ENCODE measurements around the gene PLAAT4. TPM values are rescaled to one million over a fixed set of nuclear protein-coding genes. Genes with fewer than 3 reads are reported as not detected.

Gene PLAAT4
- total and polyA plus RNA-seq, 8 donors = 4.0 to 262 (median 88.0) TPM

DNA sequence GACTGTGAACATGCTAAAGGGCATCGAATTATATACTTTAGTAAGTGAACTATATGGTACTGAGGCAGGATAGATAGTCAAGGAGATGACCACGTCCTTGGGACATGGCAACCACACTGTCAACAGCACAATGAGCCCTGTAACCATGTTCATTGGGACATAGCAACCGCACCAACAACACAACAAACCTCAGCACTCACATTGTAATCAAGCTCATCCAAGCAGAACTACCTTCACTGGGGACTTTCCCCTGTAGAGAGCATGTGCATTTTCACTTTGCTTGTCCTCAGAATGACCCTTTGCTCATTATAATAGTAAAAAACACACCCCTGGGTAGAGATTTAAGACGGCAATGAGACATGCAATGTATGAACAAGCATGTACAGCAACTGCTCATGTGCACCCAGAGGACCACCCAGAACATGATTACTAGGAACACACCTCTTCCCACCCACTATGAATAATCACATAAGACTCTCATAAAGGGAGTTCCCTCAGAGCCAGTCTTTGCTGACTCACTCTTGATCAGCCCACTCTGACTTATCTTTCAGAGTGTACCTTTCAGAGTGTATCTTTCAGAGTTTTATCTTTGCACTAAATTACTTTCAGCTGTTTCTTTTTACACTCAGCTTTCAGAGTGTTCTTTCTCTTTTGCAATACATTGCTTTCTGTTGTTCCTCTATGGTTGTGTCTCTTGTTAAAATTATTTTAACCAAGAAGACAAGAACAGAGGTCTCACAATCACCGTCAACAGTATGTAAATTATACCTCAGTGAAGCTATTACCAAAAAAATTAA lies 30.6 kb downstream of the PLAAT4 start:
- Histone ChIP-seq H3K4me3 (no peak overlapping the region), H3K27ac (peak overlapping the region; percentile 76 to 92 (median 82)), H3K36me3 (no peaks in the 10 kb centered on the region), H3K27me3 (no peaks in the 10 kb centered on the region), H3K9me3 (no peaks in the 10 kb centered on the region), H3K4me1 (peaks cover 8 to 40% (median 27%) of the 10 kb centered on the region in 4 donors)
- peak in 1 of 2 donors; percentile 91 for DNase-seq
- intact Hi-C loops (cut with DNase I; ENCODE audit: low total_unique reads) = no loop called here
- 28 to 41% (median 36%) methylated on average over 5 of the region's 5 CpGs for WGBS, 5 donors
- TF ChIP-seq POLR2AphosphoS5 (IDR thresholded peaks at IDR 0.05) (peak in 2 of 3 donors; percentile 52 to 80), EP300 (IDR thresholded peaks at IDR 0.05) (no peak)

GRCh38 chr11:63569570-63569969 lies 33.0 kb downstream of the PLAAT4 start:
- no peaks in the 10 kb centered on the region for H3K9me3 ChIP-seq
- no peak for TF ChIP-seq EP300 (IDR thresholded peaks at IDR 0.05)
- no peak for TF ChIP-seq POLR2A (IDR thresholded peaks at IDR 0.05)
- TF ChIP-seq, protein P1, sequence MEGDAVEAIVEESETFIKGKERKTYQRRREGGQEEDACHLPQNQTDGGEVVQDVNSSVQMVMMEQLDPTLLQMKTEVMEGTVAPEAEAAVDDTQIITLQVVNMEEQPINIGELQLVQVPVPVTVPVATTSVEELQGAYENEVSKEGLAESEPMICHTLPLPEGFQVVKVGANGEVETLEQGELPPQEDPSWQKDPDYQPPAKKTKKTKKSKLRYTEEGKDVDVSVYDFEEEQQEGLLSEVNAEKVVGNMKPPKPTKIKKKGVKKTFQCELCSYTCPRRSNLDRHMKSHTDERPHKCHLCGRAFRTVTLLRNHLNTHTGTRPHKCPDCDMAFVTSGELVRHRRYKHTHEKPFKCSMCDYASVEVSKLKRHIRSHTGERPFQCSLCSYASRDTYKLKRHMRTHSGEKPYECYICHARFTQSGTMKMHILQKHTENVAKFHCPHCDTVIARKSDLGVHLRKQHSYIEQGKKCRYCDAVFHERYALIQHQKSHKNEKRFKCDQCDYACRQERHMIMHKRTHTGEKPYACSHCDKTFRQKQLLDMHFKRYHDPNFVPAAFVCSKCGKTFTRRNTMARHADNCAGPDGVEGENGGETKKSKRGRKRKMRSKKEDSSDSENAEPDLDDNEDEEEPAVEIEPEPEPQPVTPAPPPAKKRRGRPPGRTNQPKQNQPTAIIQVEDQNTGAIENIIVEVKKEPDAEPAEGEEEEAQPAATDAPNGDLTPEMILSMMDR (IDR thresholded peaks at IDR 0.05) = no peak
- no peak for TF ChIP-seq POLR2AphosphoS5 (IDR thresholded peaks at IDR 0.05)

DNA sequence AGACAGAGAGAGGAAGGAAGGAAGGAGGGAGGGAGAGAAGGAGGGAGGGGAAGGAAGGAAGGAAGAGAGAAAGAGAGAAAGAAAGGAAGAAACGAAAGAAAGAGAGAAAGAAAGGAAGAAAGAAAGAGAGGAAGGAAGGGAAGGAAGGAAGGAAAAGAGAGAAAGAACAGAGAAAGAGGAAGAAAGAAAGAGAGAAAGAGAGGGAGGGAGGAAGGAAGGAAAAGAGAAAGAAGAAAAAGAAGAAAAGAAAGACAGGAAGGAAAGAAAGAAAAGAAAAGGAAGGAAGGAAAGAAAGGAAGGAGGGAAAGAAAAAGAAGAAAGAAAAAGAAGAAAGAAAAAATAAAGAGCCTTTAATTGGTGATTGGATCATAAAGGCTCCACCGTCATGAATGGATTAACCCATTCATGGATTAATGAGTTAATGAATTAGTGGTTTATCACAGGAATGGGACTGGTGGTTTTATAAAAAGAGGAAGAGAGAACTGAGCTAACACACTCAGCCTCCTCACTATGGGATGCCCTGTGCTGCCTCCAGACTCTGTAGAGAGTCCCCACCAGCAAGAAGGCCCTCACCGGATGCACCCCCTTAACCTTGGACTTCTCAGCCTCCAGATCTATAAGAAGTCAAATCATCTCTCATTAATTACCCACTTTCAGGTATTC lies 35.5 kb downstream of the PLAAT4 start:
- WGBS, 5 donors = 56 to 74% (median 64%) methylated on average over 3 of the region's 3 CpGs
- no peaks in the 10 kb centered on the region for H3K36me3 ChIP-seq
- H3K4me3 ChIP-seq = no peak overlapping the region
- H3K27me3 ChIP-seq = no peaks in the 10 kb centered on the region
- H3K27ac ChIP-seq = no peak overlapping the region
- TF ChIP-seq POLR2A (IDR thresholded peaks at IDR 0.05) = no peak
- intact Hi-C loops (cut with DNase I; ENCODE audit: low total_unique reads) = no loop called here
- DNase-seq = no peak
- H3K4me1 ChIP-seq = peaks cover 8 to 41% (median 31%) of the 10 kb centered on the region in 4 donors
- H3K9me3 ChIP-seq = no peaks in the 10 kb centered on the region

More at GRCh38 chr11:63569570-63569969, 33.0 kb downstream of the PLAAT4 start:
- no peak overlapping the region for H3K27ac ChIP-seq
- H3K4me3 ChIP-seq = no peak overlapping the region
- no peaks in the 10 kb centered on the region for H3K27me3 ChIP-seq
- intact Hi-C loops (cut with DNase I; ENCODE audit: low total_unique reads) = no loop called here
- no peaks in the 10 kb centered on the region for H3K36me3 ChIP-seq
- WGBS, 5 donors = 91 to 98% (median 95%) methylated on average over 3 of the region's 3 CpGs
- H3K4me1 ChIP-seq = peaks cover 11 to 44% (median 33%) of the 10 kb centered on the region in 4 donors
- DNase-seq = no peak

DNA sequence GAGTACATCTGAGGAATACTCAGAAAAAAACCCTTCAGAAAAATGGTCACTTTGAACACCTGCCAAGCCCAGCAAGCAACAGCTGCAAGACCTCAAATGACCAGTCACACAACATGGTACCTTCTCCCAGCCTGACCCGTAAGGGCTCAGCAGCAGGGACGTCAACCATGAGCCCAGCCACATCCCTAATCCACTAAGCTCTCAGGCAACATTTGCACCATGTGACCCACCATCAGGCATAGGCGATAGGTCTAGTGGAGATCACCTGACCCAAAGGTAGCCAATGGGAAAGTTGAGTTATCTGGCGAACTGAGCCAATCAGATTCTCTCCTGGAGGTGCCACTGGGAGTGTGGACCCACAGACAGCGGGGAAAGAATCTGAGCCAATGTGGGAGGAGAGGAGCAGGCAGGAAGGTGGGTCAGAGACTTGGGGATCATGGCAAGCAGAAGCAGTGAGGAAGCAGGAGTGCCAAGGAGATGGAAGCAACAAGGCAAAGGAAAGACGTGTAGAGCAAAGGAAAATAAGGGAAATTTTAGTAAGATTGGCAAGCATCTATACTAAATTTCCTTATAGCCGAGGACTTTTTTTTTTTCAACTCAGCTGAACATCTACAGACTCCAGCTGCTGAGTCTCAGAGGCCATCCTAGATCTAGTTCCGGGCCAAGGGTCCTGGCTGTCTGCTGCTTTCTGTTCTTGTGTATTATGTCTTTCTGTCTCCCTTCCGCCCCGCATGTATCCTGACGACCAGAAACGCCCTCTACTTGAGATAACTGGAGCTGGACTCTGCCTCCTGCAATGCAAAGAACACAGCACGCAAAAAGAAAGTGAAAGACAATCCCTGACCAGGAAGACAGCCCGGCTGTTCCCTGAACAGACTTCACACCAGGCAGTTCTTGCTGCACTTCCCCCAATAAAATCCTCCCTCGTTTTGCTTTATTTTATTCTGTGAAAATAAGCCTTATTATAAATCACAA lies 37.6 kb downstream of the PLAAT4 start:
- no peaks in the 10 kb centered on the region for H3K9me3 ChIP-seq
- peak overlapping the region; percentile 21 to 89 (median 74) for H3K27ac ChIP-seq
- peaks cover 8 to 25% (median 21%) of the 10 kb centered on the region in 4 donors for H3K4me1 ChIP-seq
- H3K36me3 ChIP-seq = no peaks in the 10 kb centered on the region
- peak overlapping the region; percentile 2 to 23 (median 20) for H3K4me3 ChIP-seq
- no peaks in the 10 kb centered on the region for H3K27me3 ChIP-seq
- WGBS, 5 donors = 29 to 39% (median 36%) methylated on average over 15 of the region's 15 CpGs
- TF ChIP-seq, protein P1 (IDR thresholded peaks at IDR 0.05) = peak in 1 of 7 experiments; percentile 20
- TF ChIP-seq POLR2AphosphoS5 (IDR thresholded peaks at IDR 0.05) = peak in 2 of 3 donors; percentile 46 to 57
- TF ChIP-seq EP300 (IDR thresholded peaks at IDR 0.05) = no peak
- peak; percentile 70 to 93 for DNase-seq
- intact Hi-C loops (cut with DNase I; ENCODE audit: low total_unique reads) = no loop called here

All from stomach (tissue), 9 donors.